Measurements from ENCODE around the gene ZNF488. TPM values are rescaled to one million over a fixed set of nuclear protein-coding genes. Genes with fewer than 3 reads are reported as not detected.
A peak's percentile ranks its signal among the peaks of the same experiment; 100 is the strongest.

ZNF488 gene
- total RNA-seq, 1 donor from 2014 or later: 1.6 TPM

DNA sequence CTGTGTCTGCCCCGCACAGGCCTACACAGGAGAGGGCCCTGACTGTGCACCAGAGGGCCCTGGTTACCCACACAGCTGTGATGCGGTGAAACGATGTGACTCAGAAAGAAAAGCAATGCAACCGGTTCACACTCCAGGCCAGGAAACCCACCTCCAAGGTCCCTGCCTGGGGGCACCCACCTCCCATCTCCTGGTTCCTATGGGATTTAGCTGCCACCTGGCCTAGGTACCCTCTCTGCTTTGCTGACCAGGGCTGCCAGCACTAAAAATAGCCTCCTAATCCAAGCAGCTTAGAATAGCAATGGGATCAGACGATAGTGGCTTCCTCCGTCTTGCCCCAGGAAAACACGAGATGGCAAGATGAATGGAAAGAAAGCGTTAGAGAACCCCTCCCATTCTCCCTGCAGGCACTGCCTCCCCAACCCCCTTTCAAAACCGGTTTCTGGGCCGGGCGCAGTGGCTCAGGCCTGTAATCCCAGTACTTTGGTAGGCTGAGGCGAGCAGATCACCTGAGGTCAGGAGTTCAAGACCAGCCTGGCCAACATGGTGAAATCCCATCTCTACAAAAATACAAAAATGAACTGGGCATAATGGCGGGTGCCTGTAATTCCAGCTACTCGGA lies 23.6 kb downstream of the ZNF488 start:
- no peaks in the 10 kb centered on the region for H3K9me3 ChIP-seq (ENCODE audit: control insufficient read depth in 3 of 3, low read length in 3 of 3)
- H3K4me1 ChIP-seq (ENCODE audit: control insufficient read depth in 3 of 3, insufficient read depth in 3 of 3, low read length in 3 of 3): peaks cover 16 to 45% (median 41%) of the 10 kb centered on the region in 3 donors
- H3K36me3 ChIP-seq (ENCODE audit: control insufficient read depth in 3 of 3, insufficient read depth in 3 of 3, low read length in 3 of 3): no peaks in the 10 kb centered on the region
- H3K9ac ChIP-seq (ENCODE audit: low read depth in 1 of 3, low read length in 3 of 3): peak overlapping the region in 1 of 3 donors; percentile 11
- H3K4me3 ChIP-seq (ENCODE audit: low read length in 3 of 3): no peak overlapping the region
- no peaks in the 10 kb centered on the region for H3K27me3 ChIP-seq (ENCODE audit: control insufficient read depth in 3 of 3, insufficient read depth in 3 of 3, low read length in 3 of 3)
- peak overlapping the region; percentile 64 for H3K27ac ChIP-seq (ENCODE audit: low read depth, low read length)

DNA sequence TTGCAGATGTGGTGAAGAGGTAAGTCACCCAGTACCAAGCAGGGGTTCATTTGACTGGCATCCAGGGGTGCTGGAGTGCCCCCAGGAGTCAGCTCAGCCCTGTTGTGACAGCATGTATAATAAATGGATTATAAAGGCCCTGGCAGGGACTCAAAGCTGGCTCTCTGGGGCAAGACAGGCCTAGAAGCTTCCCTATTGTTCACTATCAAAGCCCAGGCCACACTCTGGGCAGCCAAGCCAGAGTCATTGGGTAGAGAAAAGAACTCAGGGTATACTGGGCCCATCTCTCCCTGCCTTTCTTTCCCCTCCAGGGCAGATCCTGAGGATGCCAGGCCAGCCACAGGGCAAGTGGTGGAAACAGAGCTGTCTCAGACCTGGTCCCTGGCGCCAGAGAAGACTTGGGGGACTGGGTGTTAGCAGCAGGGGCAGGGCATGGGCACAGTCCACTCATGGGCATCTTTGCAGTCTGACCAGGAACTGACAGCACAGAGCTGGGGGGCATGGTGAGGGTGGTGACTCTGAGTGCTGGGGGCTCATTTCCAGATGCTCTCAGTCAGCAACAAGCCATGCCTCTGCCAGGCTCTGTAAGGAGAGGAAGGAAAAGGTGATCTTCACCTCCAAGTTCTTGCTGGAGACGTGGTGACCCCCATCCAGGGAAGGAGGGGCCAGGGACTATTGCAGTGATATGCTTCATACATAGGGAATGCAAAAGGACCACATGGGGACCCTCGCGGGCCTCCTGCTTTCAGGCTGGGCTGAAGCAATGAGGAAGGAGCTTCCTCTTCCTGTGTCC lies 24.3 kb downstream of the ZNF488 start:
- peak overlapping the region; percentile 64 for H3K27ac ChIP-seq (ENCODE audit: low read depth, low read length)
- peaks cover 14 to 42% (median 37%) of the 10 kb centered on the region in 3 donors for H3K4me1 ChIP-seq (ENCODE audit: control insufficient read depth in 3 of 3, insufficient read depth in 3 of 3, low read length in 3 of 3)
- no peak overlapping the region for H3K9ac ChIP-seq (ENCODE audit: low read depth in 1 of 3, low read length in 3 of 3)
- H3K4me3 ChIP-seq (ENCODE audit: low read length in 3 of 3): no peak overlapping the region
- no peaks in the 10 kb centered on the region for H3K9me3 ChIP-seq (ENCODE audit: control insufficient read depth in 3 of 3, low read length in 3 of 3)
- no peaks in the 10 kb centered on the region for H3K36me3 ChIP-seq (ENCODE audit: control insufficient read depth in 3 of 3, insufficient read depth in 3 of 3, low read length in 3 of 3)
- H3K27me3 ChIP-seq (ENCODE audit: control insufficient read depth in 3 of 3, insufficient read depth in 3 of 3, low read length in 3 of 3): no peaks in the 10 kb centered on the region

DNA sequence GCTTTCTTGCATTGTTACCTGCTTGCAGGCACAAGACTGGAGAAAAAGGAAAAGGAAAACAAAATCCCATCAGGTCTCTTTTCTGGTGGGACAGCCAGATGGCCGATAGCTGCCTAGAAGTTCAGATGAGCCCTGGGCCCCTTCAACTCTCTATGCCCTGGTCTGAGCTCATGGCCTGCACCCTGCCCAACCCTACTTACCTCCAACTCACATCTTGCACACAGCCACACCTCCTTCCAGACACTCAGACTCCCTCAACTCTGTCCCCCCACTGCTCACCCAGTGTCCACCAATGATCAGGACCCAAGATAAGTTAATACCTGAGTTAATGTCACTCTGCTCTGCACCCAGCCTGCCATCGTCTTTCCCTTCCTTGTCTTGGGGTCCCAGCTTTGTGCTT lies 25.0 kb downstream of the ZNF488 start:
- Histone ChIP-seq H3K4me3 (ENCODE audit: low read length in 3 of 3) (no peak overlapping the region), H3K36me3 (ENCODE audit: control insufficient read depth in 3 of 3, insufficient read depth in 3 of 3, low read length in 3 of 3) (no peaks in the 10 kb centered on the region), H3K27ac (ENCODE audit: low read depth, low read length) (no peak overlapping the region), H3K27me3 (ENCODE audit: control insufficient read depth in 3 of 3, insufficient read depth in 3 of 3, low read length in 3 of 3) (no peaks in the 10 kb centered on the region), H3K9me3 (ENCODE audit: control insufficient read depth in 3 of 3, low read length in 3 of 3) (no peaks in the 10 kb centered on the region), H3K9ac (ENCODE audit: low read depth in 1 of 3, low read length in 3 of 3) (no peak overlapping the region), H3K4me1 (ENCODE audit: control insufficient read depth in 3 of 3, insufficient read depth in 3 of 3, low read length in 3 of 3) (peaks cover 12 to 34% (median 31%) of the 10 kb centered on the region in 3 donors)

DNA sequence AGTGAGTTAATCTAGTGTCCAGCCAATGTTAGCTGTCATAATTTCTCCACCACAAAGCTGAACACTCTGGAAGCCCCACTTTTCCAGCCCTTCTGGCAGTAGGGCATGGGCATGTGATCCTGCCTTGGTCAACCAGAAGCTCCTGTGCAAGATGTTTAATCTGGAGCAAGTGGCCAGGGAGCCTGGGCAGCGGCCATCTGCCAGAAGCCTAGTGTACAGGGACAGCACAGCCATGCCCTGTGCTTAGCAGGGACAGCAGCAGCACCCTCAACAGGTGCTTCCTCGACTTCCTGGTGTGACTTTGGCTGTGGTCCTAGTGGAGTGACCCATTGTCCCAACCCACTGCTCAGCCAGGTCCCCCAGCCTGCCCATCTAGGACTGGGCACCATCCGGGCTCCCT lies 25.6 kb downstream of the ZNF488 start:
- no peaks in the 10 kb centered on the region for H3K27me3 ChIP-seq (ENCODE audit: control insufficient read depth in 3 of 3, insufficient read depth in 3 of 3, low read length in 3 of 3)
- peaks cover 12 to 28% (median 27%) of the 10 kb centered on the region in 3 donors for H3K4me1 ChIP-seq (ENCODE audit: control insufficient read depth in 3 of 3, insufficient read depth in 3 of 3, low read length in 3 of 3)
- H3K4me3 ChIP-seq (ENCODE audit: low read length in 3 of 3): no peak overlapping the region
- H3K27ac ChIP-seq (ENCODE audit: low read depth, low read length): no peak overlapping the region
- H3K9me3 ChIP-seq (ENCODE audit: control insufficient read depth in 3 of 3, low read length in 3 of 3): no peaks in the 10 kb centered on the region
- no peak overlapping the region for H3K9ac ChIP-seq (ENCODE audit: low read depth in 1 of 3, low read length in 3 of 3)
- no peaks in the 10 kb centered on the region for H3K36me3 ChIP-seq (ENCODE audit: control insufficient read depth in 3 of 3, insufficient read depth in 3 of 3, low read length in 3 of 3)

DNA sequence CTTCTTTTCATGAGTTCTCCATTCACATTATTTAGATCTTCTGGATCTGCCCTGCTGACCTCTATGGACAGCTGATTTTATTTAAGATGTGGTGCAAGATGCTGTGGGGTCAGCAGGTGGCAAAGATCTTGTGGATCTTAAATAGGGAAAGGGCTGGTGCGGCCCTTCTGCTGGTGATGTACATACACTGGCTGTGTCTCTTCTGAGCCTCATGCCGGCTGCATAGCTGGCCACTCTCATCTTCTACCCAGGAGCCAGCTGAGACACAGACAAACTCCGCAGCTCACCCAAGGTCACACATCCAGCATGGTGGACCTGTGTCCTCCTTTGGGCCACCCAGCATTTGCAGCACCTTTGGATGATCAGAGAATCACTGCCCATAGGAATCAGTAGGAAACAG lies 26.2 kb downstream of the ZNF488 start:
- H3K4me1 ChIP-seq (ENCODE audit: control insufficient read depth in 3 of 3, insufficient read depth in 3 of 3, low read length in 3 of 3): peaks cover 12 to 27% (median 25%) of the 10 kb centered on the region in 3 donors
- H3K36me3 ChIP-seq (ENCODE audit: control insufficient read depth in 3 of 3, insufficient read depth in 3 of 3, low read length in 3 of 3): no peaks in the 10 kb centered on the region
- H3K27ac ChIP-seq (ENCODE audit: low read depth, low read length): no peak overlapping the region
- H3K4me3 ChIP-seq (ENCODE audit: low read length in 3 of 3): no peak overlapping the region
- no peaks in the 10 kb centered on the region for H3K9me3 ChIP-seq (ENCODE audit: control insufficient read depth in 3 of 3, low read length in 3 of 3)
- H3K27me3 ChIP-seq (ENCODE audit: control insufficient read depth in 3 of 3, insufficient read depth in 3 of 3, low read length in 3 of 3): no peaks in the 10 kb centered on the region
- H3K9ac ChIP-seq (ENCODE audit: low read depth in 1 of 3, low read length in 3 of 3): no peak overlapping the region

DNA sequence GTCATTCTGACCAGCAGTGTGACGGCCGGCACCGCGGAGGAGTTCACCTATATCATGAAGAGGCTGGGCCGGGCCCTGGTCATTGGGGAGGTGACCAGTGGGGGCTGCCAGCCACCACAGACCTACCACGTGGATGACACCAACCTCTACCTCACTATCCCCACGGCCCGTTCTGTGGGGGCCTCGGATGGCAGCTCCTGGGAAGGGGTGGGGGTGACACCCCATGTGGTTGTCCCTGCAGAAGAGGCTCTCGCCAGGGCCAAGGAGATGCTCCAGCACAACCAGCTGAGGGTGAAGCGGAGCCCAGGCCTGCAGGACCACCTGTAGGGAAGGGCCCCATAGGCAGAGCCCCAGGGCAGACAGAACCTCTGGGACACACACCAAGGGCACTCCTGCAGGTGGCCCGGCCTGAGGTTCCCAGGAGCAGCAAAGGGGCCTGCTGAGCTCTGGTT lies 26.9 kb downstream of the ZNF488 start:
- H3K4me1 ChIP-seq (ENCODE audit: control insufficient read depth in 3 of 3, insufficient read depth in 3 of 3, low read length in 3 of 3): peaks cover 12 to 26% (median 21%) of the 10 kb centered on the region in 3 donors
- H3K9me3 ChIP-seq (ENCODE audit: control insufficient read depth in 3 of 3, low read length in 3 of 3): no peaks in the 10 kb centered on the region
- no peak overlapping the region for H3K27ac ChIP-seq (ENCODE audit: low read depth, low read length)
- H3K4me3 ChIP-seq (ENCODE audit: low read length in 3 of 3): no peak overlapping the region
- no peaks in the 10 kb centered on the region for H3K36me3 ChIP-seq (ENCODE audit: control insufficient read depth in 3 of 3, insufficient read depth in 3 of 3, low read length in 3 of 3)
- H3K27me3 ChIP-seq (ENCODE audit: control insufficient read depth in 3 of 3, insufficient read depth in 3 of 3, low read length in 3 of 3): no peaks in the 10 kb centered on the region
- H3K9ac ChIP-seq (ENCODE audit: low read depth in 1 of 3, low read length in 3 of 3): no peak overlapping the region

DNA sequence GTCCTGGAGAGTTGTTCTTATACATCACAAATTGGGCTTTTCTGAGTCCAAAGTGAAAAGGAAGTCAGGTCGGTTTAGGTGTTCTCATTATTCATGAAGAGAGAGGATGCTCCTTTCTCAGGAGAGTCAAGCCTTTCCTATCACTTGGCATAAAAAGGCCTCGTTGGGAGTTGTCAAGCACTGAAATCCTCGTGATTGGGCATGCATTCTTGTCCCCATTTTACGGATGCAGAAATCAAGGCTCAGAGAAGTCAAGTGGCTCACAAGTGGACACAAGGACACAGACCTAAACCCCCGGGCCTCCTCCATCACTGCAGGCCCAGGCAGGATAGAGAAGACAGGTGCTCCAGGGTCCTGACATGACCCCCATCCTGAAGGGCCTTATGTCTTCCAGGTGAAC lies 27.4 kb downstream of the ZNF488 start:
- Histone ChIP-seq H3K9ac (ENCODE audit: low read depth in 1 of 3, low read length in 3 of 3) (no peak overlapping the region), H3K27me3 (ENCODE audit: control insufficient read depth in 3 of 3, insufficient read depth in 3 of 3, low read length in 3 of 3) (no peaks in the 10 kb centered on the region), H3K27ac (ENCODE audit: low read depth, low read length) (no peak overlapping the region), H3K4me1 (ENCODE audit: control insufficient read depth in 3 of 3, insufficient read depth in 3 of 3, low read length in 3 of 3) (peaks cover 12 to 21% (median 19%) of the 10 kb centered on the region in 3 donors), H3K9me3 (ENCODE audit: control insufficient read depth in 3 of 3, low read length in 3 of 3) (no peaks in the 10 kb centered on the region), H3K4me3 (ENCODE audit: low read length in 3 of 3) (no peak overlapping the region), H3K36me3 (ENCODE audit: control insufficient read depth in 3 of 3, insufficient read depth in 3 of 3, low read length in 3 of 3) (no peaks in the 10 kb centered on the region)

DNA sequence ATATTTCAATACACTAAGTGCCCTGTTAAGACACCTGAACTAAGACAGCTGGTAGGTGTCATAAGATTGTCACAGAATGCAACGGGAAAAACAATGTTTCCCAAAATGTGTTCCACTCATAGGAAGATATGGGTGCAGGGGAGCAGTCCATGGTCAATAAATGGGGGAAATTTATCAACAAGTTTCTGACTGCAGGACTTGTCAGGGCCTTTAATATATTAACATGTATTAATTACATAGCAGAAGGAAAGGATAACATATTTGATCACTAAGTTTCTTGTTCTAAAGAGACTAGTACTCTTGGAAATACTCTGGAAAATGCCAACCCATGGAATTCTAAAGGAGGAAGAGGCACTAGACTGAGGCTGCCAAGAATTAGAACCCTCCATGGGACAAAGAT lies 29.2 kb downstream of the ZNF488 start:
- Histone ChIP-seq H3K27ac (ENCODE audit: low read depth, low read length) (no peak overlapping the region), H3K9me3 (ENCODE audit: control insufficient read depth in 3 of 3, low read length in 3 of 3) (no peaks in the 10 kb centered on the region), H3K27me3 (ENCODE audit: control insufficient read depth in 3 of 3, insufficient read depth in 3 of 3, low read length in 3 of 3) (no peaks in the 10 kb centered on the region), H3K4me3 (ENCODE audit: low read length in 3 of 3) (no peak overlapping the region), H3K4me1 (ENCODE audit: control insufficient read depth in 3 of 3, insufficient read depth in 3 of 3, low read length in 3 of 3) (peaks cover 0 to 3% (median 1%) of the 10 kb centered on the region in 3 donors), H3K36me3 (ENCODE audit: control insufficient read depth in 3 of 3, insufficient read depth in 3 of 3, low read length in 3 of 3) (no peaks in the 10 kb centered on the region), H3K9ac (ENCODE audit: low read depth in 1 of 3, low read length in 3 of 3) (no peak overlapping the region)

DNA sequence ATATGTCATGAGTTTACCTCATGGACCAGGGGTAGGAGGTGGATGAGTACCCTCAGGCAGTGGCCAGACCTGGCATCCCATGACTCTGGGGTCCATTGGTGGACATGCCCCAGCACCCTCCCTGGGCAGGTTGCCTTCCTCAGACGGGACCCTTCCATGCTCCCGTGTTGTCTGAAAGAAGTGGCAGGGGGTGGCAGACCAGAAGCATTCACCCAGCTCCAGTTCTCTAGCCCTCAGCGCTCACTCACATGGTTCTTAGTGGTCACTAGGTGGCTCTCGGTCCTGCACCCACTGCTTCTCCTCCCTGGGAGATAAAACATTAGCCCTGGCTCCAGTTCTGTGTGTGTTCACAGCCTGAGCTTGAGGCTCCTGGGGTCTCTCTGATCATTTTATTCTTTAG lies 29.9 kb downstream of the ZNF488 start:
- no peaks in the 10 kb centered on the region for H3K36me3 ChIP-seq (ENCODE audit: control insufficient read depth in 3 of 3, insufficient read depth in 3 of 3, low read length in 3 of 3)
- no peak overlapping the region for H3K27ac ChIP-seq (ENCODE audit: low read depth, low read length)
- no peak overlapping the region for H3K9ac ChIP-seq (ENCODE audit: low read depth in 1 of 3, low read length in 3 of 3)
- no peaks in the 10 kb centered on the region for H3K27me3 ChIP-seq (ENCODE audit: control insufficient read depth in 3 of 3, insufficient read depth in 3 of 3, low read length in 3 of 3)
- no peaks in the 10 kb centered on the region for H3K4me1 ChIP-seq (ENCODE audit: control insufficient read depth in 3 of 3, insufficient read depth in 3 of 3, low read length in 3 of 3)
- H3K9me3 ChIP-seq (ENCODE audit: control insufficient read depth in 3 of 3, low read length in 3 of 3): no peaks in the 10 kb centered on the region
- H3K4me3 ChIP-seq (ENCODE audit: low read length in 3 of 3): no peak overlapping the region

DNA sequence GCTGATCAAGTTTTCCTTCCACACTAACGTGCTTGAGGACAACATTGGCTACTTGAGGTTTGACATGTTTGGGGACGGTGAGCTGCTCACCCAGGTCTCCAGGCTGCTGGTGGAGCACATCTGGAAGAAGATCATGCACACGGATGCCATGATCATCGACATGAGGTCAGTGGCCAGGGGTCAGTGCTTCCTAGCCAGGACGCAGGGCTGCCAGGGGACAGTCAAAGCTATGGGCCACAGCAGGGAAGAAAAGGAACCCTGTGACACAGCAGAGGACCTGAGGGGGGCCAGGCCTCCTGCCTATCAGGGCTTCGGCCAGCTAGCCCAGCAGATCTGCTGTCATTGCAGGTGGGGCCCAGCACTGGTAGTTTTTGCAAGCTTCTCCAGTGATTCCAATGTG lies 30.7 kb downstream of the ZNF488 start:
- H3K27ac ChIP-seq (ENCODE audit: low read depth, low read length): no peak overlapping the region
- H3K27me3 ChIP-seq (ENCODE audit: control insufficient read depth in 3 of 3, insufficient read depth in 3 of 3, low read length in 3 of 3): no peaks in the 10 kb centered on the region
- H3K9me3 ChIP-seq (ENCODE audit: control insufficient read depth in 3 of 3, low read length in 3 of 3): no peaks in the 10 kb centered on the region
- no peaks in the 10 kb centered on the region for H3K4me1 ChIP-seq (ENCODE audit: control insufficient read depth in 3 of 3, insufficient read depth in 3 of 3, low read length in 3 of 3)
- no peaks in the 10 kb centered on the region for H3K36me3 ChIP-seq (ENCODE audit: control insufficient read depth in 3 of 3, insufficient read depth in 3 of 3, low read length in 3 of 3)
- no peak overlapping the region for H3K9ac ChIP-seq (ENCODE audit: low read depth in 1 of 3, low read length in 3 of 3)
- no peak overlapping the region for H3K4me3 ChIP-seq (ENCODE audit: low read length in 3 of 3)

Data from skeletal muscle tissue (tissue), 4 donors.